Inflammatory macrophage treated with lipopolysaccharide for 4 hours (primary cell): Measurements from ENCODE around the gene TFF1.

Source experiments
- DNase-seq: peaks from one replicate; pipeline ENCODE4 v3.0.0-alpha.2; 2020

TFF1 gene

DNA sequence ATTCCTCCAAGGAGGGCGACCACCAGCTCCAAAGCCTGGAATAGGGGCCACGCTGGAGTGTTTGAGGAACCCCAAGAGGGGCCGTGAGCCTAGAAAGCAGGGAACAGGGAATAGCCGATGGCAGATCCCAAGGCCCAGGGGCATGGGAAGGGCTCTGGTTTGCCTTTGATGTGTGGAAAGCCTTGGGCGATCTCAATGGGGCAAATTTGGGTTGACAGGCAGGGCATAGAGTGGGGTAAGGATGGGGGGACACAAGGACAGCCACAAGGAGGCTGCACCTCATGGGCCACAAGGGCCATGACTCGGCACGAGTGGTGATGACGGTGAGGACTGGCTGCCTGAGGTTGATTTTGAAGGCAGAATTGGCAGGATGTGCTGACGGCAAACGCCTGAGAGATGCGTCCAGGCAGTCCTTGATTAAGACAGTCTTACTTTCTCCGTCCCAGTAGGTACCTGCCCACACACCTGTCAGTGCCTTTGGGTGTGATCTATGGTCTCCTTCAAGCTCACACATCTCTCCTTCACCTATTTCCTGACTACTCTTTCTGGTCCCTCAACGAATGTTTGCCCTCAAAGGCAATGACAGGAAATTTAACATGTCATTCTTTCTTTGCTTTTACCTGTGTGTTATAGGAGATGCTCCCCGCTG, 31.5 kb upstream of the TFF1 start:
- no peak for DNase-seq

DNA sequence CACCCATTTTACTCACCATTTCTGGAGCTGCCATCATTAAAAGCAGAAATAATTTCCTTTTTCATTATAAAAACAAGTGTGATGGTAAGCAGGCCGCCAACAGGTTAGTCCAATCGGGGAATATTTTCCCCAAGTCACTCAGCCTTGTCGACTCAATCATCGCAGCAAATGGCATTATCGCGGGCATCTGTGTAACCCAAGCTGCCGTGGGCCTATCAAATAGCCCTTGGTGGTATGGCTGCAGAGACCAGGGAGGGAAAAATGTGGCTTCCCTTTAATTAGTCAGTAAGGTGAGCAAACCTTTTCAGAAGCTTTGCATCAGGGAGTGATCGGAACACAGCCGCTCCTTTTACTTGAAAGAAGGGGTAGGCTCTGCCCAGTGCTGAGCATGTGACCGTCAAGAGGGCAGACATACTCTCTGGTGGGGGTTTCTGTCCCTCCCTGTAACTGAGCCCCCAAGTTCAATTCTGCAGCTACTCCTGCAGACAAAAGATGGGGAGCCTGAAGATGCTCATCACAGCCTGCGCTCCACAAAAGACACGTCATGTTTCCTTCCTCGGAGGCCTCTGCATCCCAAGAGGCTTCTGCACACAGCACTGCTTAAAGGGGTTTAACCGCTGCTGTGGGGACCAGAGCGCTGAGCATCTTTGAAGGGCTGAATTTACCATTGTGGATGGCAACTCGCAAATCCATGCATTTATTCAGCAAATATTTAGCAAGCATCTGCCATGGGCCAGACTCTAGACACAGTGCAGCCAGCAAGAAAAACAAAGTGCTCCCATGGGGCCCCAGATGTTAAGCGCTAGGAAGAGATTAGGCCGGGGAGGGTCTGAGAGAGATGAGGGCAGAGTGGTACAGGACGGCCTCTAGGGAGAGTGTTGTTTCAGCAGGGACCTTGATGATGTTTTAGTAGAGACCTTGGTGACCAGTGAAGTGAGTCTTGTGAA, 30.7 kb upstream of the TFF1 start:
- DNase-seq: no peak

DNA sequence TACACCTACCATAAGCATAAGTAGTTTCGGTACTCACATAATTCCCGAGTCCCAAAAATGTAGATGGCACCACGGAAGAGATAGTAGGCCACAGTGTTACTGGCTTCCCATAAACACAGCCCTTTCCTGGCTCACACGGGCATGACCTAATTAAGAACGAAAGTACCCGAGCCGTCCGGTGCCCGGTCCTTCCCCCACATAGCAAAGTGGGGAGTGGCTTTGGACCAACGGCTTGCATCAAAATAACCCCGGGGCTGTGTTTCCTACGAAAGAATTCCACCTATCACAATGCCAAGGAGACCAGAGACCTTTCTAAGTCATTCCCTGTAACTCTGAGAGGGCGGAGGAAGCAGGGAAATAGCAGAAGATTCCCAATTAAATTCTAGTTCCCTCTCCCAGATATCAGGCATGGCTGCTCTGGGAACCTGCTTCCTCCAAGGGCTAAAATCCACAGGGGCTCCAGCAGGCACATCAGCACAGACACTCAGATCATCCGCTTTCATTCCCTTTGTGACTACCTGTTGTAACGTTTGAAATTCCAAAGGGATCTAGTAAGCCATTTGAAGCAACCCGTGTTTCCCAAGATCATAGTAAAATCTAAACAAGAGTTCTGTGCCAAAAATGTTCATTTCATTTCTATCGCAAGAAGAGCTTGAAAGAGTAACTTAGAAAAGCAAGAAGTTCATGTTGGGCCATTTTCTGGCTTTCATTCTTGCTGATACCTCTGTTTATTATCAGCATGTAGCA, 29.7 kb upstream of the TFF1 start, which contains the start of gene TMPRSS3:
TMPRSS3 (minus strand) TSS at position 148 of the 747 bp plus-strand sequence. CDS start 635 bp downstream, outside the sequence.
- no peak for DNase-seq

DNA sequence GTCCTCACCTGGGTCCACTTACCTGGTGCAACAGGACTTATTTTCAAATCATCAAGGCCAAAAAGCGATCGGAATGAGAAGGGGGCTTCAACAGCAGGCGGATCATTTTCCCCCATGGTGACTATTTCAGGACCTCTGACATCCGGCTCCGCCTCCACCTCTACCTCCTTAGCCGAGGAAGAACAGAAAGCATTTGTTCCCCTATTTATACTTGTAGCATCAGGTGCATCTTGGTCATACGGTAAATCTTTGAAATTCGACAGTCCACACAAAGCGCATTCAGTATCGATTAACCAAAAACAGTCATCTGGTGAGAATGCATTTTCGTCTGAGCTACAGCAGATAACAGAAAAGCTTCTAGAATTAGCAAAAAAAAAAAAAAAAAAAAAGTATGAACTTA, 29.0 kb upstream of the TFF1 start:
- DNase-seq: no peak

DNA sequence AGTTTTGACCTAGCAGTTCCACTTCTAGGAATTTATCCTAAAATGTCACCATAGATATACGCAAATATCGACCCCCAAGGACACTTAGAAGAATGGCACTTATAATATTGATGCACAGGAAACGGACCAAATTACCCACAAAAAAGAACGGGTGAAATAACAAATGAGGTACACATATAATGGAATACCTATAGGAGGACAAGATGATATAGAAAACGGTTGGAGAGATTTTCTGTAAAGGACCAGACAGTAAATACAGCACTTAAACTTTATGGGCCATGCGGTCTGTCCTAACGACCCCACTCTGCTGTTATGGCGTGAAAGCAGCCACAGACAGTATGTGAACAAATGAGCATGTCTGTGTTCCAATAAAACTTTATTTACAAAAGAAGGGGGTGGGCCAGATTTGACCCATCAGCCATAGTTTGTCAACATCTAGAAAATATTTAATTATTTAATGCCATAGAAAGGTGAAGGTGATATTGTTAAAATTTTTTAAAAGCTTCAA, 27.2 kb upstream of the TFF1 start:
- no peak for DNase-seq

DNA sequence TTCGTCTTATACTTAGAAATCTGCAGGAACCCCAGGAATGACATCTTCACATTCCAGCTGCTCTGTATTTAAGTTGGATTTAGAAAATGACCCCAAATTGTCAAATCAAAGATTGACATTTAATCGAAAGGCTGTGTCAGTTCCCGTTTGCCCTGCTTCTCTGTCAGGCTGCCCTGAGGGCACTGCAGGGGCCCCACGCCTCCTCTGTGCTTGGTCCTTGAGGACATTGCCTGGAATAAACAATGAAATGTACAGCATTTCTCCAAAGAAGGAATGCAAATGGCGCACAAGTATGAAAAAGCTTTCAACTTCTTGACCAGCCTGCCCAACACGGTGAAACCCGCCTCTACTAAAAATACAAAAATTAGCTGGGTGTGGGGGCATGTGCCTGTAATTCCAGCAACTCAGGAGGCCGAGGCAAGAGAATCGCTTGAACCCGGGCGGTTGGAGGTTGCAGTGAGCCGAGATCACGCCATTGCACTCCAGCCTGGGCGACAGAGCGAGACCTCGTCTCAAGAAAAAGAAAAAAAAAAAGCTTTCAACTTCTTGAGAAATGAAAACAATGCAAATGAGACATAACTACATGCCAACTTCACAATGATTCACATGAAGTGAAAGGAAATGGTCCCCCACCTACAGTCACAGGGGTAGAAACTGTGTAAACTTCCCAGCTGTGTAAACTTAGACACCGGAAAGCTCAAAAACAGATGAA, 26.6 kb upstream of the TFF1 start:
- no peak for DNase-seq

DNA sequence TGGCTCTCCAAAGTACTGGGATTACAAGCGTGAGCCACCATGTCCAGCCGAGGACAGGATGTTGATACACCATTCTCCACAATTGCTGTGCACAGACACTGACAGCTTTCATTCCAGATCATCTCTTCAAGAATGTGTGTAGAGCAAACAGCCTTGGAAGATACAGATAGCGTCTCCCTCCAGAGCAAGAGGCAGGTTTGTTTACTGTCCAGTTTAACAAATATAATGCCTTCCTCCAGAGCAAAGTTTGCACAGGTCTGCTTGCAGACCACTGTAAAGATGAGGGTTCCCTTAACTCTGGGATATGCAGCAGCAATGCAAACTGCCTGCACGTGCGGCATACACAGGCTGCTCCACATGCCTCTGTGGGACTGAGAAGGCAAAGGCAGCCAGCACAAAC, 25.0 kb upstream of the TFF1 start:
- DNase-seq: no peak

DNA sequence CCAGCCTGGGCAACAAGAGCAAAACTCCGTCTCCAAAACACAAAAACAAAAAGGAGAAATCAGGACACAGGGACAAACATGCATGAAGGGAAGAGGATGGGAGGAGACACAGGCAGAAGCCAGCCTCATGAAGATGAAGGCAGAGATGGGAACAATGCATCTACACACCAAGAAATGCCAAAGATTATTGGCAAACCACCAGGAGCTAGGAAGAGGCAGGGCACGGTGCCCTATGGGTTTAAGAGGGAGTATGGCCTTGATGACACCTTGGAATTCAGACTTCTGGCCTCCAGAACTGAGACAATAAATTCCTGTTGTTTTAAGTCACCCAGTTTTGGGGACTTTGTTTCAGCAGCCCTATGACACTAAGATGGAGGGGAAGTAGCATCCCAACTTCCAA, 24.4 kb upstream of the TFF1 start:
- no peak for DNase-seq

DNA sequence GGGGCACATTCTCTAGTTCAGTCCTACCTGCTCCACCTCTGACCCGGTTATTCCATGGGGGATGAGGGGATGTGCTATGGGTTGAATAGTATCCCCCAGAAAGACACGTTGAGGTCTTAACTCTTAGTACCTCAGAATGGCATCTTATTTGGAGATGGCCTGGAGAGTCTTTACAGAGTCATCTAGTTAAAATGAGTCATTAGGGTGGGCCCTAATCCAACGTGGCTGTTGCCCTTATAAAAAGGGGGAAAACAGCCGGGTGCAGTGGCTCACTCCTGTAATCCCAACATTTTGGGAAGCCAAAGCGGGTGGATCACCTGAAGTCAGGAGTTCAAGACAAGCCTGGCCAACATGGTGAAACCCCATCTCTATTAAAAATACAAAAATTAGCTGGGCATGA, 23.9 kb upstream of the TFF1 start:
- DNase-seq: no peak

DNA sequence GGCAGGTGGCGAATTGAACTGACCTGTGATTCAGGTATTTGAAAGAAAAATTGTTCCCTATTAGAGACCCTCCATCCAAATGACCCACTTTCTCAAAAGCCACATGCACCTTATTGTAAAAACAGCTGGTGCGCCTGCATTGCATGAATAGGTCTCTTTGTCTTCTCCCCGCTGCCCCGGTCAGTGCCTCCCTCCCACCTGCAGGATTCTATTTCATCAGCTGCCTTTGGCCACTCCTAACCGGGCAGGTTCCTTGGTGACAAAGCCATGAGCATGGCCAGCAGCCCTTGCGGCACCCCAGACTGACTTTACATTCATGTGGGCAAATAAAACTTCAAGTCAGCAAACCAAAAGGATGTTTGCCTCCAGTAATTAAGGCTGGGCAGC, 23.1 kb upstream of the TFF1 start:
- no peak for DNase-seq

DNA sequence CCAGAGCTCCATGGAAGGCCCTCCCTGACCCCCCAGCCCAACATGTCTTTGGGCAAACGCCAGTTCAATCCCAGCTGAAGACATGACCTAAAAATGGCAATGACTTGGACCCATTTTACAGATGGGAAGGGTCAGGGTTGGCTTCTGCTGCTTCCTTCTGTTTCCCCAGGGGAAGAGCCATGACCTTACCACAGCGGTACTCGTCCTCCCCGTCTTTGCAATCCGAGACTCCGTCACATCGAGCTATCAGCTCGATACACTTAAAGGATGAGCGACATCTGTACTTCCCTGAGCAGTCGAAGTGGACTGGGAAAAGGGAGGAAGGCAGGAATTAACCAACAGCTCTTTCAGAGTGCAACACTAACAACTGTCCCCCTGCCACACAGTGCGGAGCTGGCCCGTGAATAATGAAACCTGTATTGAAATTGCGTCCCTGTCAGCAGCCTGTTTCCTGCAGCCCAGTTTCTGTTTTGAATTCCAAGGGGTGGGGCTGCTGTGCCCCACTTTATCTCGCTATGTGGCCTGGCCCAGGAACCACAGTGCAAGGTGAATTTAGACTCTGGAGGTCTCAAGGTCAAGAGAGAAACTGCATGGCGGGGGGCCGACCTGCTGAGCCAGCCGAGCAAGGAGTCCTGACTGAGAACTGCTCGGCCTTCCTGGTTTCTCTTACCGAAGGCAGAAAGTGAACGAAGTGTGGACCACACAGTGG, 22.6 kb upstream of the TFF1 start:
- DNase-seq: no peak

DNA sequence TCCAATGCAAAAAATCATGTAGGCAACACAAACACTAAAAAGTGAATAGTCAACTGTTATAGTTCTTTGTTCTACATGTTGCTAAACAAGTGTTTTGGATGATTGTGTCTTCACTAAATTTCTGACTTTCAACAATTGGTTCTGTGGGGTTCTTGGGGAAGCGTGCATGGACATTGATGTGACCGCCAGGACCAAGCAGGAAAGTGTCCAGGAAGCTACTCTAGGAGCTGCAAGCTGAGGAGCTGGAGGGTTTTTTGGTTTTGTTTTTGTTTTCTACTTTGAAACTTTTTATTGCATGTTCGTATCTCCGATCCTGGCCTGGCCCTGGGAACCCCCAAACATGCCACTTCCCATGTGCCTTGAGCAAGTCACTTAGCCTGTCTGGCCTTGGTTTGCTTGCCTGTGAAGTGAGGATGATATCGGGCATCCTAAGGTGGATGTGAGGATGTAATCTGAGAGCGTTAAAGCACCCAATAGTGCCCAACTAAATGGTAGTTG, 21.6 kb upstream of the TFF1 start:
- no peak for DNase-seq

DNA sequence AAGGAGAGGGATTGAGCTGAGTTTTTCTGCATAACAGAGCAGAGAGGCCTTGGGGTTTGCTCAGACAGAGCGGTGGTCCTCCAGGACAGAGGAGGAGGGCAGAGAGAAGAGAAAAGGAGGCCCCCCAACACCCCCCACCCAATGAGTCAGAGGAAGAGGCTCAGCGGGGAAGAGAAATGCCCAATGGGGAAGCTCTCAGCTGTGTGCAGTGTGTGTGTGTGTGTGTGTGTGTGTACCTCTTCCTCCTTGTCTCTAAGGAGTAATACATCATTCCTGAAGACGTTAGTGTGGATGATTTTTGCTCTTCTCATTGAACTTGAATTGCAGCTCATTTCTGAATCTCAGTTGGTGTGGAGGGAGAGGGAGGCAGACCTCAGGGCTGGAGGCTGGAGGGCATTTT, 20.8 kb upstream of the TFF1 start:
- peak; percentile 64 for DNase-seq

DNA sequence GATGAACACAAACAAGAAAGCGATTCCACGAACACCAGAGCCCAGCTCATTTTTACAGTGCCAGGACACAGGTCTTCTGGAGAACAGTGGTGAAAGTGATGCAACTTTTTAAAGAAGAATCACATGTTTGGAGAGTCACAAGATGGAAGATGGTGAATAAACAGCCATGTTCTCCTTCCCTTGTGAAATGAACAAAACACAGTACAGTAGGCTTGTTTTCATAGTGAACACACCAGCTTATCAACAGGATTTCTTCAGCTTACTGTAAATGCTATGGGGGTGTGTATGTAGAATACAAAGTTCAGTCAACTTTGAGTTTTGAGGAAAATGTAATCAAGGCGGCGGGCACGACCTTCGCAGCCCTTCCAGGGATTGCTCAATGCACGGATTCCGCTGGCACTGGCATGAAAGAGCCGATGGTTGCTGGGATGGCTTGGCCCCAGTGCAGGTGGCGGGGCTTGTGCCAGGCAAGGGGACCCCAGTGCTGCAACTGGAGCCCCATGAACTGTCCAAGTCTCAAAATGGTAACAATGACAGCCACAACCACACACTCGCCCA, 19.8 kb upstream of the TFF1 start:
- DNase-seq: peak; percentile 34

DNA sequence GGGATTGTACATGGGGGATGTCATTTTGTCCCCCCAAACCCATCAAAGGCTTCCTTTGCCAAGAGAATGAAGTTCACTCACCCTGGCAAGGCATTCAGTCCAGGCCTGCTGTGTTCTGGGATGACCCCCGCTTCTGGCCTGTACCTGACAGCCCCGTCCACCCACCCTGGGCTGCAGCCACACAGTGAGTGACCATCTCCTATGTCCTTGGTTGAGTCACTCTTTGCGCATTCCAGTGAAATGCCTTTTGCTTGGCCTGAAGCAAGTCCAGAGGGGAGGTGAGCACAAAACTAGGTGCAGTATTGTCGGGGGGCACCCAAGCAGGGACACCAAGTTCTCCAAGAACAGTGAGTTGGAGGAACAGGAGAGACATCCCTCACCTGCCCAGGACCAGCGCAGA, 19.3 kb upstream of the TFF1 start:
- DNase-seq: no peak

DNA sequence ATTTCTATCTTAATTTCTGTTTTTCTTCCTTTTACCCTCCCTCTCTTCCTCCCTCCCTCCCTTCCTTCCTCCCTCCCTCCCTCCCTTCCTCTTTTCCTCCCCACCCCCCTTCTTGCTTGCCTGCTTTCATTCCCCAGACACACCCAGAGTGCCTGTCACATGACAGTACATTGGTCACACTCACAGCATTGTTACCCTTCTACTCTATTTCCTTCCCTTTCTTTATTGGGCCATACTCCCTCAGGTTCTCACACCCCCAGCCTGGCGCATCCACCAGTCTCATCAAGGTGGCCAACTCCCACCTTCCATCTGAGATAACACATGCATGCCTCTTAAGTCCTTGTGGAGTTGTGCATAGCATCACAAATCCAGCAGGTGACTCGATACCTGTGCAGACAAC, 18.7 kb upstream of the TFF1 start:
- peak; percentile 68 for DNase-seq

DNA sequence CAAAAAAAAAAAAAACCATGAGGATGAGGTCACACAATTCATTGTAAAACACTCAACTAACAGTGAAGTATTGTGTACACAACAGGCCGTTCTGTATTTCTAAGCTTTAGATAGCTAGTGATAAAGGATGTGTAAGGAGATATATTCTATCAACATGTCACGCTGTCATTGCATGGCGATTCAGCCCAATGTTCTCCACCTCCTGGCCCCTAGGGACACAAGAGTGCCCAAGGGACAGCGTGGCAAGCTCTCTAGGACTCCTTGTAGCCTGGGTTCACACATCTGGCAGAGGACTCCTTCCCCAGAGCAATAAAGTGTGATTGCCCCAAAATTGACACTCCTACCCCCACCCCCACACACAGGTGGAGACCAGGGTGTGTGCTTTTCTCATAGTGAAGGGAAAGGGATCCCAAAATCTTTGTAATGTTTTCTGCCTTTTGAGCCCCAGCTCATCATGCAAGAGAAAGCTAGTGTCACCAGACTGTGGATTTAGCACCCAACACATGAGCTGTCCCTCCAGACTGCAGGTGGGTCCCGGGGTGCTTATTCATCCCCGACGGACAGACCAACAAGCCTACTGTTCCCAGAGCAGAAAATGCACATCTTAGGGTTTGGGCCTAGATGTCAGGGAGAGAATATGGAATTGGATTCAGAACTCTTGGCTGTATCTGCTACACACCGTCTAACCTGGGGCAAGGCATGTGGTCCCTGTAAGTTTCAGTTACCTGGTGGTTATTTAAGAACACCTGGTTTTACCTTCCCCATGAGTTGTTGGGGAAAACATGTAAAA, 18.0 kb upstream of the TFF1 start:
- no peak for DNase-seq

DNA sequence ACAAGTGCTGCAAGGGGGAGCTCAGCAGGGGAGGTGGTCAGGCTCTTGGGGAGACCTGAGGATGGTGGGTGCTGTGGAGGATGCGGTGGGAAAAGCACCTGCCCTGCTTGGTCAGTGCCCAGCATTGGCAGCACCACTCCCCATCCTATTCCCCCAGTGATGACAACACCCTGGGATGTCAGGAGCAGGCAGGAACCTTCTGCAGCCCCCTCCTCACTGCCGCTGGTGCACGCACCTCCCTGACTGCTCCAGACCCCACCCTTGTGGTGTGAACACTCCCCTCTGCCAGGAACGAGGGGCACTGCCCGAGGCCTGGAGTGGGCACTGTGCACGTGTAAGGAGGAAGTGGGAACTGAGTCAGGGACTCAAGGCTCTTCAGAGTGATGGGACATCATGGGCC, 17.0 kb upstream of the TFF1 start:
- DNase-seq: no peak

DNA sequence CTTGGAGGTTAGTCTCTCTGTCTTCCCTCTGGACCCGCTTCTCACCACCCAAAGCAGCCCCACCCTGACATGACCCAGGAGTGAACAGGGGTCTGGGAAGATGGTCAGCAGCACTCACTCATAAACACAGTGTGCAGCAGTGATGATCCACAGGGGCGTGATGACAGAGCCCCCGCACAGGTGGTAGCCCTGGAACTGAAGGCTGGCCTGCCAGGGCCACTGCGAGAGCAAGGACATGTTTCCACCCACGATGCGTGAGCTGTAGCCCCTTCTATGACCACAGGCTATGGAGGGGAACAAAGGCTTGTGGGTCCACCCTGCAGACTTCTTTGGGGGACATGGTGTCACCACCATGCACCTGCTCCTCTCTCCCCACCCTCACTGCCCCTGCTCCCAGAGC, 16.6 kb upstream of the TFF1 start:
- DNase-seq: no peak

DNA sequence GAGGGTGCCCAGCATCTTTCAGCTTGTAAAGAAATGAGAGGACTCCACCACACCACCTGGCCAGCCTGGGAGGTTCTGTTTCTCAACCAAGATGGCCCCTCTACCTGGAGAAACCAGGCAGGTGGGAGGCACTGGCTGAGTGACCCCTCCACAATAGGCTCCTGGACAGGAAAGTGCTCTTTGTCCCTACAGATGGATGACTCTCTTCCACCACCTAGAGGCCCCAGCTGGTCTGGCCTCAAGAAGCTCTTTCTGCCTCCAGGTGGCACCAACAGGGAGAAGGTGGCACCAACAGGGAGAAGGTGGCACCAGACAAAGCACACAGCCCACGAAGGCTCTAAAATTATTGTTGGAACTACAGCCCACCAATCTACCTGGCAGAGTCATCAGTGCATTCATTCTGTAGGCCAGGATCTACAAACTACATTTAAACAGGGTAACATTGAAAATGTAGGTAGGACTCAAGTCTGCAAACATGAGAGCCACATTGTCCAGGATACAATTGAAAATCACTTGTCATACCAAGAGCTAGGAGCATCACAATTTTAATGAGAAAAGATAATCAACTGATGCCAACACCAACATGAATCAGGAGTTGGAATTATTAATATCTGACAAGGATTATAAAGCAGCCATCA, 15.1 kb upstream of the TFF1 start:
- peak; percentile 61 for DNase-seq
